Gastrocnemius medialis (tissue), 4 donors: ENCODE data around the gene PSTPIP1. TPM values are rescaled to one million over a fixed set of nuclear protein-coding genes. Genes with fewer than 3 reads are reported as not detected.

Source experiments
- ATAC-seq, 2 donors: fragments of 150-250 bp; one replicate each; pipeline ENCODE4 v1.9.1; 2016
- DNase-seq, 2 donors: peaks; one replicate each; pipeline ENCODE4 v3.0.0-alpha.2; 2019
- H3K27ac ChIP-seq, 4 donors: fragments of 200-600 bp; sonication (generic); 1 replicate in 1 of 4; 2 replicates in 3 of 4; pipeline ENCODE4 v1.5.1; 2016 to 2018; ENCODE audit warnings: mild to moderate bottlenecking in 2 of 4, moderate library complexity in 1 of 4
- H3K27me3 ChIP-seq, 3 donors: fragments of 200-600 bp; sonication (generic) in 2 of 3; 1 replicate in 1 of 3; 2 replicates in 2 of 3; pipeline versions ENCODE4 v1.5.1 to v1.6.0; 2016 to 2019; ENCODE audit warnings: mild to moderate bottlenecking in 1 of 3, moderate library complexity in 1 of 3
- H3K36me3 ChIP-seq, 2 donors: fragments of 200-600 bp; sonication (generic) in 1 of 2; one replicate each; pipeline ENCODE4 v1.5.1; 2017 to 2018
- H3K4me1 ChIP-seq, 2 donors: fragments of 200-600 bp; sonication (generic) in 1 of 2; one replicate each; pipeline ENCODE4 v1.5.1; 2016 to 2017; ENCODE audit warnings: mild to moderate bottlenecking in 2 of 2
- H3K4me3 ChIP-seq, 4 donors: fragments of 200-600 bp; sonication (generic) in 3 of 4; 1 replicate in 1 of 4; 2 replicates in 3 of 4; pipeline ENCODE4 v1.5.1; 2016 to 2019; ENCODE audit warnings: mild to moderate bottlenecking in 2 of 4
- H3K9me3 ChIP-seq, 3 donors: fragments of 200-600 bp; sonication (generic) in 2 of 3; 1 replicate in 1 of 3; 2 replicates in 2 of 3; pipeline ENCODE4 v1.5.1; 2016 to 2019
- CTCF ChIP-seq, 5 experiments: fragments of 450-650 bp in 3 of 5; fragments of 200-600 bp in 2 of 5; sonication (generic) in 2 of 5; IDR thresholded peaks in 4 of 5; conservative IDR thresholded peaks in 1 of 5; 1 replicate in 4 of 5; 2 replicates in 1 of 5; pipeline ENCODE4 v1.5.1; 2016 to 2019; ENCODE audit warnings: antibody characterized with exemption in 5 of 5, mild to moderate bottlenecking in 3 of 5, moderate library complexity in 3 of 5
- POLR2A ChIP-seq, 2 donors: fragments of 450-650 bp; IDR thresholded peaks; one replicate each; pipeline ENCODE4 v1.6.1; 2017; ENCODE audit warnings: antibody characterized with exemption in 2 of 2, mild to moderate bottlenecking in 2 of 2, moderate library complexity in 2 of 2
- in situ Hi-C, 4 donors: fragments of 200-750 bp; cut with MboI; loops; one replicate each; pipeline versions ENCODE4 v1.15.0 to v1.8.0; 2017; ENCODE audit warnings: low sequenced_read_pairs in 4 of 4
- intact Hi-C: fragments of 100-400 bp; cut with DNase I; formaldehyde crosslinking; loops from one replicate; pipeline ENCODE4 v1.15.1; 2023; ENCODE audit warnings: low total_unique reads
- total RNA-seq, 4 donors: library from RNA; depleted of rRNA; stranded (reverse); fragments of >200 nt; gene quantifications; one replicate each; pipeline versions ENCODE4 v1.1.0 to v1.2.3, GENCODE V29; 2016

PSTPIP1 gene
- total RNA-seq, 4 donors from 2014 or later = 0.76 to 5.2 (median 3.1) TPM; not detected in 1

GRCh38 chr15:76994496-76994895 is 430 bp upstream of the PSTPIP1 start:
- ATAC-seq = no peak
- H3K27ac ChIP-seq = no peak overlapping the region
- no peaks in the 10 kb centered on the region for H3K36me3 ChIP-seq
- TF ChIP-seq CTCF (IDR thresholded peaks at IDR 0.05 in 4 of 5, conservative IDR thresholded peaks at IDR 0.05 in 1 of 5) = no peak
- no peak for TF ChIP-seq POLR2A (IDR thresholded peaks at IDR 0.05)
- in situ Hi-C loops (no loop called here), intact Hi-C loops (no loop called here)
- DNase-seq = no peak
- H3K9me3 ChIP-seq = no peaks in the 10 kb centered on the region
- no peak overlapping the region for H3K4me3 ChIP-seq
- H3K4me1 ChIP-seq = peaks cover 0 to 4% of the 10 kb centered on the region in 2 donors
- no peaks in the 10 kb centered on the region for H3K27me3 ChIP-seq

- DNase-seq (no peak), ATAC-seq (no peak)
- H3K4me1 ChIP-seq = peaks cover 0 to 4% of the 10 kb centered on the region in 2 donors
- H3K27ac ChIP-seq = no peak overlapping the region
- no peaks in the 10 kb centered on the region for H3K27me3 ChIP-seq
- H3K4me3 ChIP-seq = peak overlapping the region in 1 of 4 donors; percentile 35
- in situ Hi-C loops (no loop called here), intact Hi-C loops (no loop called here)
- no peaks in the 10 kb centered on the region for H3K9me3 ChIP-seq
- no peaks in the 10 kb centered on the region for H3K36me3 ChIP-seq
- TF ChIP-seq POLR2A (IDR thresholded peaks at IDR 0.05) (no peak), CTCF (IDR thresholded peaks at IDR 0.05 in 4 of 5, conservative IDR thresholded peaks at IDR 0.05 in 1 of 5) (no peak)
These were observed 1.2 kb downstream of the PSTPIP1 start for GRCh38 chr15:76996076-76996525.

- Histone ChIP-seq H3K27ac (no peak overlapping the region), H3K9me3 (no peaks in the 10 kb centered on the region), H3K4me1 (peaks cover 0 to 4% of the 10 kb centered on the region in 2 donors), H3K36me3 (no peaks in the 10 kb centered on the region), H3K27me3 (no peaks in the 10 kb centered on the region), H3K4me3 (peak overlapping the region in 1 of 4 donors; percentile 35)
- intact Hi-C loops = no loop called here
- in situ Hi-C loops = no loop called here
- DNase-seq (no peak), ATAC-seq (no peak)
- no peak for TF ChIP-seq CTCF (IDR thresholded peaks at IDR 0.05 in 4 of 5, conservative IDR thresholded peaks at IDR 0.05 in 1 of 5)
These were observed 1.8 kb downstream of the PSTPIP1 start for GRCh38 chr15:76996526-76997401.

GRCh38 chr15:76998663-76999285 is 3.8 kb downstream of the PSTPIP1 start:
- TF ChIP-seq CTCF (IDR thresholded peaks at IDR 0.05 in 4 of 5, conservative IDR thresholded peaks at IDR 0.05 in 1 of 5) = no peak
- no peak for TF ChIP-seq POLR2A (IDR thresholded peaks at IDR 0.05)
- DNase-seq (no peak), ATAC-seq (no peak)
- intact Hi-C loops (no loop called here), in situ Hi-C loops (no loop called here)
- H3K9me3 ChIP-seq = no peaks in the 10 kb centered on the region
- H3K27ac ChIP-seq = no peak overlapping the region
- no peak overlapping the region for H3K4me3 ChIP-seq
- H3K4me1 ChIP-seq = peaks cover 0 to 4% of the 10 kb centered on the region in 2 donors
- H3K27me3 ChIP-seq = no peaks in the 10 kb centered on the region
- H3K36me3 ChIP-seq = no peaks in the 10 kb centered on the region
